B cell (primary cell): ENCODE measurements around the gene FLNA.

Experiments used
- EZH2 ChIP-seq: IDR thresholded peaks from 2 replicates; pipeline ENCODE4 v1.6.1; 2012; ENCODE audit warnings: borderline replicate concordance, low read depth, mild to moderate bottlenecking, moderate library complexity, low read length; ENCODE audit not compliant: insufficient read depth, poor library complexity, severe bottlenecking
- TF ChIP-seq, protein P1 (sequence below): fragments of 200-600 bp; IDR thresholded peaks from one replicate; pipeline ENCODE4 v1.8.0; 2022; ENCODE audit warnings: antibody characterized with exemption, mild to moderate bottlenecking

DNA sequence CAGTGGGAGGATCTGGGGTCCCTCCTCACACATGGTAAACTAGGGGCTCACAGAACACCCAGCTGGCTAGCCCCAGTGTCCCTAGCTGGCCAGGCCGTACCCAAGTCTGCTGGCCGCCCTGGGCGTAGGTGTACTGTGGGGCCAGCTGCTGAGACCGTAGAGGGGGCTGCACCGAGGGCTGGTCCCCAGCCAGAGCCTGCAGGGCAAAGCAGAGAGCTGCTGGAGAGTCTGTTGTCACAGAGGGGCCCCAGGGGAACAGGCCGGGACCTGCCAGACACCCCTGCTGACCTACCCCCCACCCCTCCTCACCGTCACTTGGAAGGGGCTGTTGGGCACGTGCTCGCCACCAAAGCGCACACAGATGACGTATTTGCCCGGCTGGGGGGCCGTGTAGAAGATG lies 19.9 kb downstream of the FLNA start:
- TF ChIP-seq, protein P1, sequence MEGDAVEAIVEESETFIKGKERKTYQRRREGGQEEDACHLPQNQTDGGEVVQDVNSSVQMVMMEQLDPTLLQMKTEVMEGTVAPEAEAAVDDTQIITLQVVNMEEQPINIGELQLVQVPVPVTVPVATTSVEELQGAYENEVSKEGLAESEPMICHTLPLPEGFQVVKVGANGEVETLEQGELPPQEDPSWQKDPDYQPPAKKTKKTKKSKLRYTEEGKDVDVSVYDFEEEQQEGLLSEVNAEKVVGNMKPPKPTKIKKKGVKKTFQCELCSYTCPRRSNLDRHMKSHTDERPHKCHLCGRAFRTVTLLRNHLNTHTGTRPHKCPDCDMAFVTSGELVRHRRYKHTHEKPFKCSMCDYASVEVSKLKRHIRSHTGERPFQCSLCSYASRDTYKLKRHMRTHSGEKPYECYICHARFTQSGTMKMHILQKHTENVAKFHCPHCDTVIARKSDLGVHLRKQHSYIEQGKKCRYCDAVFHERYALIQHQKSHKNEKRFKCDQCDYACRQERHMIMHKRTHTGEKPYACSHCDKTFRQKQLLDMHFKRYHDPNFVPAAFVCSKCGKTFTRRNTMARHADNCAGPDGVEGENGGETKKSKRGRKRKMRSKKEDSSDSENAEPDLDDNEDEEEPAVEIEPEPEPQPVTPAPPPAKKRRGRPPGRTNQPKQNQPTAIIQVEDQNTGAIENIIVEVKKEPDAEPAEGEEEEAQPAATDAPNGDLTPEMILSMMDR = no peak
- TF ChIP-seq EZH2 = no peak
